IPS-20b (cell line): ENCODE results near the gene ZNF559.
"Not testable (repeated sequence)": the region's sequence is repeated elsewhere in the genome, so short reads cannot be mapped to it uniquely, and the experiment has no call there.

ENCODE experiments used
- H3K27ac ChIP-seq: one replicate; pipeline ENCODE4 v1.5.1; 2013; ENCODE audit warnings: low read length
- H3K27me3 ChIP-seq: 2 replicates; pipeline ENCODE4 v1.6.1; 2013; ENCODE audit warnings: mild to moderate bottlenecking, low read length, inconsistent platforms; ENCODE audit not compliant: insufficient read depth
- H3K36me3 ChIP-seq: 2 replicates; pipeline ENCODE4 v1.6.1; 2013; ENCODE audit warnings: low read depth, mild to moderate bottlenecking, inconsistent platforms, low read length, moderate library complexity; ENCODE audit not compliant: insufficient read depth
- H3K4me1 ChIP-seq: 2 replicates; pipeline ENCODE4 v1.6.1; 2013; ENCODE audit warnings: mild to moderate bottlenecking, control low read depth, inconsistent platforms, low read length, moderate library complexity; ENCODE audit not compliant: insufficient read depth
- H3K4me3 ChIP-seq: 2 replicates; pipeline ENCODE4 v1.5.1; 2013; ENCODE audit warnings: mild to moderate bottlenecking, low read length, inconsistent platforms
- H3K9ac ChIP-seq: 2 replicates; pipeline ENCODE4 v1.6.1; 2013; ENCODE audit warnings: low read depth, mild to moderate bottlenecking, inconsistent platforms, low read length, moderate library complexity
- H3K9me3 ChIP-seq: 2 replicates; pipeline ENCODE4 v1.6.1; 2013; ENCODE audit warnings: mild to moderate bottlenecking, low read depth, low read length, inconsistent platforms; ENCODE audit not compliant: insufficient read depth

ZNF559 gene

DNA sequence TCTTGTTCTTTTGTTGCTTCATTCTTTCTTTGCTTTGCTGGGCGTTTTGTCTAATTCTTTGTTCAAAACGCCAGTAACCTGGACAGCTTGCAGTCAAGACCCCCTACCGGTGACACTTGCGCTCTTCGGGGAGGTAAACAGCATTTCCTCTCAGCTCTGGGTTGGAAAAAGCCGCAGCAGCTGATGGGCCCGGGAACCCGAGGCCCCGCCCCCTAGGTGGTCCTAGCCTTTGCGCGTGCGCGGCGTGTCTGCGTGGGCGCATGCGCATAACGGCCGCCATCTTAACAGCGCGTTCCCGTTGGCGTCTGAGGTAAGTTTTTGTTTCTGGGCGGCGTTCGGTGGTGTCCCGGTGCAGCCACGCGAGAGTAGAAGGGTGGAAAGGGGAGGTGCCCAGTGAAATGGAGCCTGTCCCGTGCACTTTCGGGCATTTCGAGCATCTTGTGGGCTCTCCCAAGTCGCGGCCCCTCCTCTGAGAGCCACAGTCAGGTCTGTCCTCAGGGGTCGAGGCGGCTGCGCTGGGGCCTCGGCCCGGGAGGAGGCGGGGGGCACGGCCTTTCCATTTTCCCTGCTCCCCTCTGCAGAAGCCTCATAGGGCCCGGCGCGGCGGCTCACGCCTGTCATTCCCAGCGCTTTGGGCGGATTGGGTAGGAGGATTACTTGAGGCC, at the start of gene ZNF559:
Gene ZNF559 (plus strand): TSS at position 261 of the 665 bp plus-strand sequence. CDS start 14,371 bp downstream, outside the sequence.
- H3K4me3 ChIP-seq = peak within 1 kb of the TSS; percentile 88
- H3K4me1 ChIP-seq = no peaks in the 10 kb centered on the region
- peaks cover 22% of the 10 kb centered on the region; the same call in 1 of the 2 replicates for H3K36me3 ChIP-seq
- H3K27me3 ChIP-seq = no peaks in the 10 kb centered on the region
- no peak within 1 kb of the TSS for H3K27ac ChIP-seq
- peaks cover 48% of the 10 kb centered on the region for H3K9me3 ChIP-seq
- H3K9ac ChIP-seq = peak within 1 kb of the TSS; percentile 77

DNA sequence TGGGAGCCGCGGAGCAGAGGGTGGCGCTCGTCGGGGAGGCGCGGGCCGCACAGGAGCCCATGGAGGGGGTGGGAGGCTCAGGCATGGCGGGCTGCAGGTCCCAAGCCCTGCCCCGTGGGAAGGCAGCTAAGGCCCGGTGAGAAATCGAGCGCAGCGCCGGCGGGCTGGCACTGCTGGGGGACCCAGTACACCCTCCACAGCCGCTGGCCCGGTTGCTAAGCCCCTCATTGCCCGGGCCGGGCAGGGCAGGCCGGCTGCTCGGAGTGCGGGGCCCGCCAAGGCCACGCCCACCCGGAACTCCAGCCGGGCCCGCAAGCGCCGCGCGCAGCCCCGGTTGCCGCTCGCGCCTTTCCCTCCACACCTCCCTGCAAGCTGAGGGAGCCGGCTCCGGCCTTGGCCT, 40.5 kb upstream of the ZNF559 start:
- H3K36me3 ChIP-seq, H3K9ac ChIP-seq, H3K4me1 ChIP-seq, H3K4me3 ChIP-seq, H3K27me3 ChIP-seq, H3K27ac ChIP-seq: not testable (repeated sequence)
- peaks cover 83% of the 10 kb centered on the region for H3K9me3 ChIP-seq

DNA sequence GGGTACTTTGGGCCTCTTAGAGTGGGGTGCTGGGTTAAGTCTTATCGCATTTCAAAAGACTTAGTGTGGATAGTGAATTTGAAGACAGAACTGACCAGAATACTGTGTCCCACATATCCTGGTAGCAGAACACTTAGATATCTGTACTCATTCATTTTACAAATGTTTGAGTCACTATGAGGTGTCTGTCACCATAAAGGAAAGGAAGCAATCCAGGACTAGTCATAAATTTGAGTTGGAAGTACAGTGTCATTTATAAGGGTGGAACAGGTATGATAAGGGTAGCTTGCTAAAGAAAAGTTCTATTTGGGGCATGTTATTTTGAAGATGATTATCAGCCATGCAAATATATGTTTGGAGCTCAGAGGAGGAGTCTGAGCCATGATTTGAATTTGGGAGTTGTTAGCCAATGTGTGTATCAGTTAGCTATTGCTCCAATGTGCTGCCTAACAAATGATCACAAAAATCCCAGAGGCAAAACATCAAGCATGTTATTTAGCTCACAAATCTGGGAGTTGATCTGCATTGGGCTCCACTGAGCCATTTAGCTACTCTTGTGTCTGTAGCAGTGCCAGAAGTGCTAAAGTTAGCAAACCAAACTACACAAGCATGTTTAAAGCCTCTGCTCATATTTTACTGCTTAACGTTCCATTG, 34.6 kb upstream of the ZNF559 start:
- Histone ChIP-seq H3K9ac (no peak overlapping the region), H3K4me1 (no peaks in the 10 kb centered on the region), H3K36me3 (peaks cover 6% of the 10 kb centered on the region; the same call in 1 of the 2 replicates), H3K4me3 (no peak overlapping the region), H3K27ac (no peak overlapping the region), H3K9me3 (peaks cover 91% of the 10 kb centered on the region), H3K27me3 (no peaks in the 10 kb centered on the region)

DNA sequence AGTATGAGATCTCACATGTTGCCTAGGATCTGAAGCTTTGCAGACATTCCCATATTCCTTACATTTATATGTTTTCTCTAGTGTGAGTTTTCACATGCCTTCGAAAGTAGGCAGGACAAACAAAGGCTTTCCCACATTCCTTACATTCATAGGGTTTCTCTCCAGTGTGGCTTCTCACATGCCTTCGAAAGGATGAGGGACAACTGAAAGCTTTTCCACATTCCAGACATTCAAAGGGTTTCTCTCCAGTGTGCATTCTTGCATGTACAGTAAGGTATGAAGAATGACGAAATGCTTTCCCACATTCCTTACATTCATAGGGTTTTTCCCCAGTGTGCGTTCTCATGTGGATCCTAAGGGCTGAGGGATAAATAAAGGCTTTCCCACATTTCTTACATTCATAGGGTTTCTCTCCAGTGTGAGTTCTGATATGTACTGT, 28.5 kb upstream of the ZNF559 start:
- Histone ChIP-seq H3K27me3 (no peaks in the 10 kb centered on the region), H3K27ac (no peak overlapping the region), H3K36me3 (peaks cover 41% of the 10 kb centered on the region), H3K9me3 (peaks cover 96% of the 10 kb centered on the region), H3K9ac (no peak overlapping the region), H3K4me1 (no peaks in the 10 kb centered on the region), H3K4me3 (peak overlapping the region; percentile 2; the same call in 1 of the 2 replicates)

DNA sequence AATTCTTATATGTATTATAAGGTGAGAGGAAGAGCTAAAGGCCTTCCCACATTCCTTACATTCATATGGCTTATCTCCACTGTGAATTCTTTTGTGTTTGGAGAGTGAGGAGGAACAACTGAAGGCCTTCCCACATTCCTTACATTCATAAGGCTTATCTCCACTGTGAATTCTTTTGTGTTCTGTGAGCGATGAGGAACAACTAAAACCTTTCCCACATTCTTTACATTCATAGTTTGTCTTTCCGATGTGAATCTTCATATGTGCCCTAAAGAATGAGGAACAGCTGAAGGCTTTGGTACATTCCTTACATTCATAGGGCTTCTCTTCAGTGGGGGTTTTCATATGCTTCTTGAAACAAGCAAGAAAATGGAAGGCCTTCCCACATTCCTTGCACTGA, 27.6 kb upstream of the ZNF559 start:
- Histone ChIP-seq H3K4me3 (no peak overlapping the region; the same call in 1 of the 2 replicates), H3K27ac (no peak overlapping the region), H3K9me3 (peaks cover 95% of the 10 kb centered on the region), H3K27me3 (no peaks in the 10 kb centered on the region), H3K4me1 (no peaks in the 10 kb centered on the region), H3K36me3 (peaks cover 50% of the 10 kb centered on the region), H3K9ac (no peak overlapping the region)

DNA sequence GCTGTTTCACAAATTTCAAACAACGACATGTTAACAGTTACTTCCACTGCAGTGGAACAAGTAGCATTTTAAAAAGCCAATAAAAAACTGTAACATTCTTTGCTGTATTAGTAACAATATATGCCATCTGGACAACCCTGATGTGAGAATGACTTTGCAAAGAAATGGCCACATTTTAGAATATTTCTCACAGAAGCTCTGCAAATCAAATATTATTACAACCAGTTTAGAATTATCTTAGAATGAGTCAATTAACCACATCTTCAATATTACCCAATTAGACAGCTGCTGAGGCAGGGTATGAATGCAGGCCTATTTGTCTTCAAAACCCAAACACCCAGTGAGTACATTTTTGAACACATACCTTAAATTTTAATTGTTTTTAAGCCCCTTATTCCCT, 17.5 kb upstream of the ZNF559 start:
- H3K36me3 ChIP-seq = peaks cover 15% of the 10 kb centered on the region; the same call in 1 of the 2 replicates
- no peak overlapping the region for H3K9ac ChIP-seq
- no peak overlapping the region for H3K4me3 ChIP-seq
- no peaks in the 10 kb centered on the region for H3K4me1 ChIP-seq
- H3K27ac ChIP-seq = no peak overlapping the region
- peaks cover 24% of the 10 kb centered on the region; the same call in 1 of the 2 replicates for H3K9me3 ChIP-seq
- H3K27me3 ChIP-seq = peaks cover 7% of the 10 kb centered on the region; the same call in 1 of the 2 replicates

DNA sequence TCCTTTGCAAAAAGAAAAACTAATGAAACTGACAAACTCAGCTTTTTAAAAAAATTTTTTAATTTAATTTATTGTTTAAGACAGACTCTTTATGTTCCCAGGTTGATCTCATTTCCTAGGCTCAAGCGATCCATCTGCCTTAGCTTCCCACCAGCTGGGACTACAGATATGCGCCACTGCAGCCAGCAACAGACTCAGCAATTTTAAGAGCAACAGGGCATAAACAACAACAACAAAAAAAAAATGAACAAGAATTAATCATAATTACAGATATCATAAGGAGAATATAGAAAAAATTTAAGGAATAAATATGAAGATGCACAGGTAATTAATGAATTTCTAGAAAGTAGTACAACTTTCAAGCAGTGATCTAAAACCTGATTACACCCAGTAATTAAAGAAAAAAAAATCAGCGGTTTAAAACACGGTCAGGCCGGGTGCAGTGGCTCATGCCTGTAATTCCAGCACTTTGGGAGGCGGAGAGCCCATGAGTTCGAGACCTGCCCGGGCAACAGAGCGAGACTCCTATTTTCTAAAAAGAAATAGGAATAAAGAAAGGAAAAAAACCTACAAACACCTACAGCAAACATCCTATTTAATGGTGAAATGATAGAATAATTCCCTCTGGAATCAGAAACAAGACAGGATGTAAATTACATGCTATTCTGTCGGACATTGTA, 15.7 kb upstream of the ZNF559 start:
- Histone ChIP-seq H3K27me3 (peaks cover 7% of the 10 kb centered on the region; the same call in 1 of the 2 replicates), H3K36me3 (0 out of 2 replicates have a peak, but pooled peaks cover 4% of the 10 kb centered on the region), H3K9ac (no peak overlapping the region), H3K4me1 (no peaks in the 10 kb centered on the region), H3K9me3 (peaks cover 24% of the 10 kb centered on the region), H3K4me3 (peak overlapping the region; percentile 98; the same call in 1 of the 2 replicates), H3K27ac (no peak overlapping the region)

DNA sequence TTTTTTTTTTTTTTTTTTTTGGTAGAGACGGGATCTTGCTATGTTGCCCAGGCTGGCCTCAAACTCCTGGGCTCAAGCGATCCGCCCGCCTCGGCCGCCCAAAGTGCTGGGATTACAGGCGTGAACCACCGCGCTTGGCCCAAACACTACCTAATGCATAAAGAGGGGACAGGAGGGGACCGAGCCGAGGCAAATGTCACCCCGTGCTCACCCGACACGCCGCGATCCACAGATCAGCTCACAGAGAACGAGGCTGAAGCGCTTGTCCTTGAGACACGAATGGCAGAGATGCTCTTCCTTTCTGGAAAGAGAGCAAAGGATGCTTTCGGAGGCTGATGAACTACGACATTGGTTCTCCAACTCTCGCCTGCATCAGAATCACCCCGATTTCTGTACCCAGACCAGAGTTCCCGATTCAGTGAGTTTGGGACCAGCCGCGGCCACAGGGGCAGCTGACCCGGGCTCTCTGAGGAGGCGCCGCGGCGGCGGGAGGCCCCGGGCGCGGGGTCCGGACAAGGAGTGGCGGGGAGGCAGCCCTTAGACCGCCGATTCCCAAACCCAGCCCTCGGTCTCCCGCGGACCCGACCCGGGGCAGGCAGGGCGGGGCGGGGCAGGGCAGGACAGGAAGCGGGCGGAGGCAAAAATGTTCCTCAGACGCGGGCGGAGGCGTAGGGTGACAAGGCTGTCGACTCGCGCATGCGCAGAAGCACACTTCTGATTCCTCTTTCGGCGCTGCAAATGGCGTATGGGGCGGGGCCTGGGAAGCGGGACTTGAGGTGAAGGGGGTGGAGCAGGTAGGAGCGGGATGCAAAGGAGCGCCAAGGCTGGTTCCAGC, 14.6 kb upstream of the ZNF559 start, which contains the start of gene ZNF699:
Gene ZNF699 (minus strand): TSS at position 700 of the 835 bp plus-strand sequence. CDS start 4,719 bp downstream, outside the sequence.
- Histone ChIP-seq H3K4me3 (peak within 1 kb of the TSS; percentile 98), H3K9ac (peak within 1 kb of the TSS; percentile 90; the same call in 1 of the 2 replicates), H3K36me3 (no peaks in the 10 kb centered on the region), H3K27me3 (peaks cover 7% of the 10 kb centered on the region; the same call in 1 of the 2 replicates), H3K4me1 (no peaks in the 10 kb centered on the region), H3K27ac (peak within 1 kb of the TSS; percentile 72), H3K9me3 (peaks cover 28% of the 10 kb centered on the region)

DNA sequence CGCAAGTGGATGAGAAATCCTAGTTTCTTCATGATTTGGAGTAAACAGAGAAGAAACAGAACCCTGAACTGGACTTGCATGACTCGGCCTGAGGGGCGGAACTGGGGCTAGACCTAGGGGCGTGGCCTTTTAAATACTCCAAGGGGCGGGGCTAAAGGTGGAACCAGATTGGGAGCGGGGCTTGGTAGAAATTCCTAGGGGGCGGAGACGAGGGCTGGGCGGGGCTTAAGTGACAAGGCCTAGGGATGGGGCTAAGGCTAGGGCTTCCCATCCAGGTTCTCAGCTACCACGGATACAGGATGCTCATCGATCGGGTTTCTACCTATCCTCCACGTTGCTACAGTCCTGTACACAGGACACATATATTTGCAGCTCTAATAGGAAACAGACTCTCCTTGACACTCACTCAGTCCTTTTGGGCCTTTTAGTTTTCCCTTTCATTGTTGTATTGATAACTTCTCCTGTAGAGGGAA, 14.0 kb upstream of the ZNF559 start:
- peaks cover 28% of the 10 kb centered on the region for H3K9me3 ChIP-seq
- H3K4me1 ChIP-seq = no peaks in the 10 kb centered on the region
- H3K36me3 ChIP-seq = no peaks in the 10 kb centered on the region
- H3K27me3 ChIP-seq = peaks cover 7% of the 10 kb centered on the region; the same call in 1 of the 2 replicates
- peak overlapping the region; percentile 90; the same call in 1 of the 2 replicates for H3K9ac ChIP-seq
- peak overlapping the region; percentile 98 for H3K4me3 ChIP-seq
- peak overlapping the region; percentile 72 for H3K27ac ChIP-seq

DNA sequence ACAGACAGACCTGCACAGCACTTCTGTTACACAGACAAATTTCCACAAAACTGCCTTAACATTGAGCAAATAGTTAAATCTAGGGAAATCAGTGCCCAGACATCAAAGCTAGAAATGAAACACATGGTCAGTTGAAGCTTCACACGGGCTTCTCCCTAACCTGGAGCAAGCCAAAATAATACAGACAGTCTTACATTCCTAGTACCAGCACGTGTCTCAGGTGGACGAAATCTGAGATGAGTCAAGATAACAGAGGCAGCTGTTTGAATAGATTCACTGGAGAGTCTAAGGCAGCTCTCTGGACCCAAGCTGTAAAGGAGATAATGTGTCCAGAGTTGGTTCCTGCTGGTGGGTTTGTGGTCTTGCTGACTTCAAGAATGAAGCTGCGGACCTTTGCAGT, 10.2 kb upstream of the ZNF559 start:
- H3K9me3 ChIP-seq = peaks cover 54% of the 10 kb centered on the region
- H3K4me1 ChIP-seq = no peaks in the 10 kb centered on the region
- H3K27me3 ChIP-seq = peaks cover 2% of the 10 kb centered on the region; the same call in 1 of the 2 replicates
- H3K27ac ChIP-seq = no peak overlapping the region
- no peaks in the 10 kb centered on the region for H3K36me3 ChIP-seq
- no peak overlapping the region for H3K4me3 ChIP-seq
- H3K9ac ChIP-seq = no peak overlapping the region
